ENCODE results near the gene PMAIP1.

PMAIP1 gene

DNA sequence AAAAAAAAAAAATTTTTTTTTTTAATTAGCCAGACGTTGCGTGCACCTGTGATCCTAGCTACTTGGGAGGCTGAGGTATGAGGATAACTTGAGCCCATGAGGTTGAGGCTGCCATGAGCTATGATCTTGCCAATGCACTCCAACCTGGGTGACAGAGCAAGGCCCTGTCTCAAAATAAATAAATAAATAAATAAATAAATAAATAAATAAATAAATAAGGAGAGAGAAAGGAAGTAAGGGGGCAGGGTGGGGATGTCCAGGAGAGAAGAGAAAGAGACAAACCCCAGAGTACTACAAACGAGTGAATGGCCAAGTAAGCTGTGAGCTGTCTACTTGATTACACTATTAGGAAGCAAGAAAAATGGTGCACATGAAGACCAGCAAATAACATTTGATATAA lies 7.7 kb upstream of the PMAIP1 start:
- no peak overlapping the region for H3K4me3 ChIP-seq (ENCODE audit: low read depth, low read length)
- TF ChIP-seq, protein P1, sequence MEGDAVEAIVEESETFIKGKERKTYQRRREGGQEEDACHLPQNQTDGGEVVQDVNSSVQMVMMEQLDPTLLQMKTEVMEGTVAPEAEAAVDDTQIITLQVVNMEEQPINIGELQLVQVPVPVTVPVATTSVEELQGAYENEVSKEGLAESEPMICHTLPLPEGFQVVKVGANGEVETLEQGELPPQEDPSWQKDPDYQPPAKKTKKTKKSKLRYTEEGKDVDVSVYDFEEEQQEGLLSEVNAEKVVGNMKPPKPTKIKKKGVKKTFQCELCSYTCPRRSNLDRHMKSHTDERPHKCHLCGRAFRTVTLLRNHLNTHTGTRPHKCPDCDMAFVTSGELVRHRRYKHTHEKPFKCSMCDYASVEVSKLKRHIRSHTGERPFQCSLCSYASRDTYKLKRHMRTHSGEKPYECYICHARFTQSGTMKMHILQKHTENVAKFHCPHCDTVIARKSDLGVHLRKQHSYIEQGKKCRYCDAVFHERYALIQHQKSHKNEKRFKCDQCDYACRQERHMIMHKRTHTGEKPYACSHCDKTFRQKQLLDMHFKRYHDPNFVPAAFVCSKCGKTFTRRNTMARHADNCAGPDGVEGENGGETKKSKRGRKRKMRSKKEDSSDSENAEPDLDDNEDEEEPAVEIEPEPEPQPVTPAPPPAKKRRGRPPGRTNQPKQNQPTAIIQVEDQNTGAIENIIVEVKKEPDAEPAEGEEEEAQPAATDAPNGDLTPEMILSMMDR (IDR thresholded peaks at IDR 0.05; ENCODE audit: borderline replicate concordance, insufficient read depth, low read depth, low read length): no peak

DNA sequence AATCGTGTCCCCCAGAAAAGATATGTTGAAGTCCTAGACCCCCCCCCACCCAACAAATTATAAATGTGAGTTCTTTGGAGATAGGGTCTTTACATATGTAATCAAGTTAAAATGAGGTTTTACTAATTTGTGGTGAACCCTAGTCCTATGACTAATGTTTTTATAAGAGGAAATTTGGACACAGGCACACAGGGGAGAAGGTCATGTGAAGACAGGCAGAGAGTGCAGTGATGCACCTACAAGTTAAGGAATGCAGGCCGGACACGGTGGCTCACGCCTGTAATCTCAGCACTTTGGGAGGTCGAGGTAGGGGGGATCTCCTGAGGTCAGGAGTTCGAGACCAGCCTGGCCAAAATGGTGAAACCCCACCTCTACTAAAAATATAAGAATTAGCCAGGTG lies 5.8 kb upstream of the PMAIP1 start:
- TF ChIP-seq, protein P1 (IDR thresholded peaks at IDR 0.05; ENCODE audit: borderline replicate concordance, insufficient read depth, low read depth, low read length): no peak
- no peak overlapping the region for H3K4me3 ChIP-seq (ENCODE audit: low read depth, low read length)

- H3K4me3 ChIP-seq (ENCODE audit: low read depth, low read length): no peak overlapping the region
- TF ChIP-seq, protein P1 (IDR thresholded peaks at IDR 0.05; ENCODE audit: borderline replicate concordance, insufficient read depth, low read depth, low read length): no peak
Observed at GRCh38 chr18:59897321-59897954, 2.4 kb upstream of the PMAIP1 start.

- no peak overlapping the region for H3K4me3 ChIP-seq (ENCODE audit: low read depth, low read length)
- TF ChIP-seq, protein P1 (IDR thresholded peaks at IDR 0.05; ENCODE audit: borderline replicate concordance, insufficient read depth, low read depth, low read length): no peak
Observed at GRCh38 chr18:59898093-59898492, 1.7 kb upstream of the PMAIP1 start.

GRCh38 chr18:59898609-59899297 lies 1.0 kb upstream of the PMAIP1 start:
- TF ChIP-seq, protein P1 (IDR thresholded peaks at IDR 0.05; ENCODE audit: borderline replicate concordance, insufficient read depth, low read depth, low read length): no peak
- peak overlapping the region; percentile 79 for H3K4me3 ChIP-seq (ENCODE audit: low read depth, low read length)

- TF ChIP-seq, protein P1 (IDR thresholded peaks at IDR 0.05; ENCODE audit: borderline replicate concordance, insufficient read depth, low read depth, low read length): no peak
Observed at GRCh38 chr18:59900222-59901128, 679 bp downstream of the PMAIP1 start.

More at GRCh38 chr18:59900222-59901128, 679 bp downstream of the PMAIP1 start:
- H3K4me3 ChIP-seq (ENCODE audit: low read depth, low read length): peak overlapping the region; percentile 79
